ENCODE measurements around the gene MAPK1. TPM values are rescaled to one million over a fixed set of nuclear protein-coding genes. Genes with fewer than 3 reads are reported as not detected.
A peak's percentile ranks its signal among the peaks of the same experiment; 100 is the strongest.

The MAPK1 gene
- total and polyA plus RNA-seq, 12 donors: 8.3 to 124 (median 101) TPM

DNA sequence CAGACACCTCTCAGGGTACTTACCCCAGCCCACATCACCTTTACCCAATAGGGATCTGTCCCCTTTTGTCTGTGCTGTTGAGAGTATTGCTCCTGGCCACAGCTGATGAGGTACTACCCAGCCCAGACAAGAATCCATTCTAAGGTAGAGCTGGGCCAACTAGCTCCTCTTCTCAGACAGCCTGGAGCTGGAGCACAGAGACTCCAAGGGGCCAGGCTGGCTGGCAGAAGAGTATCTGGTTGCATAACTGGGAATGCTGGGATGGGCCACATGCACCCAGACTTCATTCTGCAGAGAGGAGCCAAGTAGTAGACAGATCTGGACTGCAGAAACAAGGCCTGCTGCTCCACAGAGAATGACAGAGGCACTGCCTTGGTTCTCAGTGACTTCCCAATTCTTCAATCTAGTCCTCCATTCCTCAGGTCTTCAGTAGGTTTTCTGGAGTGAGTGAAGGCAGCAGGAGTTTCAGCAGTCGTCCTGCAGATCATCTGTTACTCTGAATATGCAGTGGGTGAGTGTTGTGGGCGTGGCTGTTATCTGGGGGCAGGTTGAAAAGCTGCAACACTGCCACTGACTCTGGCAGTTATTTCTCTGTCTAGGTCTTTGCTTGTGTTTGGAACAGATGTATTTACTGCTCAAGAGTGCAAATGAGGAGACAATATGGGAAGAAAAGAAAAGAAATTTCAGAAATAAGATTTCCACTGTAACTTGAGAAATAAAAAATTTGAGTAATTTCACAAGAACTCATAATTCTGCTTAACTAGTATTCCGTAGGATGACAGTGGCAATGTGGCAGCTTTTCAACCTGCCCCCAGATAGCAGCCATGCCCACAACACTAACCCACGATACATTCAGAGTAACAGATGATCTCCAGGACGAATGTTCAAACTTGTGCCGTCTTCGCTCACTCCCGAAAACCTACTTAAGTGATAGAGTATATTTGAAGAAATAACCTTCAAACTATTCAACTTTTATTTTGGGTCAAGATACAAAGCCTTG is 34.9 kb downstream of the MAPK1 start:
- peak in 6 of 8 donors; percentile 38 to 51 (median 48) for ATAC-seq
- Histone ChIP-seq H3K4me1 (peaks cover 8 to 85% (median 67%) of the 10 kb centered on the region in 9 donors), H3K27ac (peak overlapping the region in 5 of 10 donors; percentile 23 to 54 (median 40)), H3K27me3 (no peaks in the 10 kb centered on the region), H3K9me3 (no peaks in the 10 kb centered on the region), H3K36me3 (peaks cover 0 to 9% (median 0%) of the 10 kb centered on the region in 9 donors), H3K4me3 (no peak overlapping the region)
- intact Hi-C loops (cut with DNase I): loop anchor here in 1 of 10 donors (5.0 kb wide), 1 partner anchor 35 kb away; the partner anchor contains the start of gene MAPK1
- TF ChIP-seq, protein P1, sequence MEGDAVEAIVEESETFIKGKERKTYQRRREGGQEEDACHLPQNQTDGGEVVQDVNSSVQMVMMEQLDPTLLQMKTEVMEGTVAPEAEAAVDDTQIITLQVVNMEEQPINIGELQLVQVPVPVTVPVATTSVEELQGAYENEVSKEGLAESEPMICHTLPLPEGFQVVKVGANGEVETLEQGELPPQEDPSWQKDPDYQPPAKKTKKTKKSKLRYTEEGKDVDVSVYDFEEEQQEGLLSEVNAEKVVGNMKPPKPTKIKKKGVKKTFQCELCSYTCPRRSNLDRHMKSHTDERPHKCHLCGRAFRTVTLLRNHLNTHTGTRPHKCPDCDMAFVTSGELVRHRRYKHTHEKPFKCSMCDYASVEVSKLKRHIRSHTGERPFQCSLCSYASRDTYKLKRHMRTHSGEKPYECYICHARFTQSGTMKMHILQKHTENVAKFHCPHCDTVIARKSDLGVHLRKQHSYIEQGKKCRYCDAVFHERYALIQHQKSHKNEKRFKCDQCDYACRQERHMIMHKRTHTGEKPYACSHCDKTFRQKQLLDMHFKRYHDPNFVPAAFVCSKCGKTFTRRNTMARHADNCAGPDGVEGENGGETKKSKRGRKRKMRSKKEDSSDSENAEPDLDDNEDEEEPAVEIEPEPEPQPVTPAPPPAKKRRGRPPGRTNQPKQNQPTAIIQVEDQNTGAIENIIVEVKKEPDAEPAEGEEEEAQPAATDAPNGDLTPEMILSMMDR (IDR thresholded peaks at IDR 0.05): no peak
- no peak for DNase-seq
- 71 to 74% methylated on average over 8 of the region's 8 CpGs for WGBS, 2 donors

GRCh38 chr22:21829523-21829922 is 37.9 kb downstream of the MAPK1 start:
- Histone ChIP-seq H3K36me3 (peaks cover 0 to 9% (median 0%) of the 10 kb centered on the region in 9 donors), H3K4me3 (no peak overlapping the region), H3K27ac (no peak overlapping the region), H3K9me3 (no peaks in the 10 kb centered on the region), H3K4me1 (peaks cover 3 to 81% (median 47%) of the 10 kb centered on the region in 9 donors), H3K27me3 (no peaks in the 10 kb centered on the region)
- WGBS, 2 donors: 93 to 95% methylated on average over 3 of the region's 3 CpGs
- ATAC-seq (no peak), DNase-seq (no peak)
- TF ChIP-seq, protein P1 (IDR thresholded peaks at IDR 0.05): no peak
- intact Hi-C loops (cut with DNase I): no loop called here

DNA sequence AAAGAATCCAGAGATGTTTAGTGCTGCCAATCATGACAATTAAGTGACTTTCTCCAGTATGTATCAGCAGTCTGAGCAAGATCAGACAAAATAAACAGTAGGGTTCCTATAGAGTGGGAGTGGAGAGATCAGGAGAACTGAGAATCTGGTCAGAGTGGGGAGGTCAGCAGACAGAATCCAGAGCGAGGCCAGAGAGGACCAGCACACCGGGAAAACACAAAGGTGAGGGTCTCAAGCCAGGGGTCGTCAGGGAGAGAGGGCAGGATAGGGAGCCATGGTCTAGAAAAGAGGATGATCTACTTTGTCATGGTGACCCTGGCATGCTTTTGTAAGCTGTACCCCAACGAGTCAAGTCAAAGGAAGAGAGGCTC is 39.2 kb downstream of the MAPK1 start:
- intact Hi-C loops (cut with DNase I): no loop called here
- Histone ChIP-seq H3K4me3 (no peak overlapping the region), H3K9me3 (no peaks in the 10 kb centered on the region), H3K36me3 (peaks cover 0 to 9% (median 0%) of the 10 kb centered on the region in 9 donors), H3K4me1 (peaks cover 3 to 84% (median 53%) of the 10 kb centered on the region in 9 donors), H3K27me3 (no peaks in the 10 kb centered on the region), H3K27ac (no peak overlapping the region)
- ATAC-seq: no peak
- DNase-seq: no peak
- TF ChIP-seq, protein P1 (IDR thresholded peaks at IDR 0.05): no peak
- 82 to 85% methylated on average over 4 of the region's 4 CpGs for WGBS, 2 donors

- intact Hi-C loops (cut with DNase I): no loop called here
- peaks cover 3 to 84% (median 51%) of the 10 kb centered on the region in 9 donors for H3K4me1 ChIP-seq
These were observed 39.7 kb downstream of the MAPK1 start for GRCh38 chr22:21827628-21828267.

More at GRCh38 chr22:21827628-21828267, 39.7 kb downstream of the MAPK1 start:
- ATAC-seq (no peak), DNase-seq (no peak)
- Histone ChIP-seq H3K4me3 (no peak overlapping the region), H3K9me3 (no peaks in the 10 kb centered on the region), H3K27ac (no peak overlapping the region), H3K36me3 (peaks cover 0 to 8% (median 0%) of the 10 kb centered on the region in 9 donors), H3K27me3 (no peaks in the 10 kb centered on the region)
- TF ChIP-seq, protein P1 (IDR thresholded peaks at IDR 0.05): no peak
- WGBS, 2 donors: 83 to 88% methylated on average over 3 of the region's 3 CpGs

Measured in heart right ventricle (tissue), 16 donors.